DOHH2 (cell line): ENCODE results near the gene RASGEF1C.

ENCODE experiments used
- EZH2phosphoT487 ChIP-seq: fragments of 200-600 bp; sonication (generic); IDR thresholded peaks from 2 replicates; pipeline ENCODE4 v1.6.1; 2017; ENCODE audit warnings: borderline replicate concordance, mild to moderate bottlenecking, antibody characterized with exemption, low read length, moderate library complexity, mixed read lengths
- TF ChIP-seq, protein P1 (sequence below): fragments of 200-600 bp; sonication (generic); IDR thresholded peaks from one replicate; pipeline ENCODE4 v1.5.1; 2014; ENCODE audit warnings: antibody characterized with exemption, mild to moderate bottlenecking, low read depth, low read length; ENCODE audit not compliant: poor library complexity, severe bottlenecking

DNA sequence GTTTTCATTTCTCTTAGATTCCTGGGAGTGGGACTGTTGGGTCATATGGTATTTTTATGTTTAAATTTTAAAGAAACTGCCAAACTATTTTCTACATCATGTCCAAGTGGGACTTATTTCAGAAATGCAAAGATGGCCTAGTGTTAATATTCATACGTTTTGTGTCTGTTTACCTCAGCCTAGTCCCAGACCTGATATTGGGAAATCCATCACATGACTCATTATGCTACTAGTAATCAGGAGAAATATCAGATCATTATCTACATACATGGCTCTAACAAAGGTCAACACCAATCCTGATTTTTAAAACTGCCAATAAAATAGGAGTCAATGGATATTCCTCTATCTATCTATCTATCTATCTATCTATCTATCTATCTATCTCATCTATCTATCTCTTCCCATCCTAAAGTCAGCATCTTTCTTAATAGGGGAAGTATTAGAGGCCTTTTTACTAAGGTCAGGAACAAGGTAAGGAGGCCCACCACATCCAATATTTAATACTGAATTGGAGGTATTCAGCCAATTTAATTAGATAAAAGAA is 4.7 kb downstream of the RASGEF1C start:
- TF ChIP-seq, protein P1, sequence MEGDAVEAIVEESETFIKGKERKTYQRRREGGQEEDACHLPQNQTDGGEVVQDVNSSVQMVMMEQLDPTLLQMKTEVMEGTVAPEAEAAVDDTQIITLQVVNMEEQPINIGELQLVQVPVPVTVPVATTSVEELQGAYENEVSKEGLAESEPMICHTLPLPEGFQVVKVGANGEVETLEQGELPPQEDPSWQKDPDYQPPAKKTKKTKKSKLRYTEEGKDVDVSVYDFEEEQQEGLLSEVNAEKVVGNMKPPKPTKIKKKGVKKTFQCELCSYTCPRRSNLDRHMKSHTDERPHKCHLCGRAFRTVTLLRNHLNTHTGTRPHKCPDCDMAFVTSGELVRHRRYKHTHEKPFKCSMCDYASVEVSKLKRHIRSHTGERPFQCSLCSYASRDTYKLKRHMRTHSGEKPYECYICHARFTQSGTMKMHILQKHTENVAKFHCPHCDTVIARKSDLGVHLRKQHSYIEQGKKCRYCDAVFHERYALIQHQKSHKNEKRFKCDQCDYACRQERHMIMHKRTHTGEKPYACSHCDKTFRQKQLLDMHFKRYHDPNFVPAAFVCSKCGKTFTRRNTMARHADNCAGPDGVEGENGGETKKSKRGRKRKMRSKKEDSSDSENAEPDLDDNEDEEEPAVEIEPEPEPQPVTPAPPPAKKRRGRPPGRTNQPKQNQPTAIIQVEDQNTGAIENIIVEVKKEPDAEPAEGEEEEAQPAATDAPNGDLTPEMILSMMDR, result no peak
- no peak for TF ChIP-seq EZH2phosphoT487
